Central memory CD8-positive, alpha-beta T cell (primary cell): ENCODE results near the gene TREX2.

Experiments
- ATAC-seq: fragments of 150-1000 bp; cut with Tn5 transposase; replicated peaks from 2 replicates; pipeline ENCODE4 v1.10.0; 2022; ENCODE audit warnings: mild to moderate bottlenecking, moderate FRiP score, moderate number of reproducible peaks; ENCODE audit not compliant: poor library complexity, severe bottlenecking; ENCODE audit errors: extremely low read depth
- DNase-seq, 2 donors: peaks; one replicate each; pipeline ENCODE4 v3.0.0; 2021; ENCODE audit warnings: low spot score in 2 of 2
- H3K27ac Mint-ChIP-seq: one replicate; pipeline ENCODE4 v1.8.0; 2022; ENCODE audit warnings: low read depth, mild to moderate bottlenecking, moderate library complexity, mixed read lengths
- H3K27me3 Mint-ChIP-seq: one replicate; pipeline ENCODE4 v1.8.0; 2022; ENCODE audit warnings: mixed read lengths
- H3K36me3 Mint-ChIP-seq: one replicate; pipeline ENCODE4 v1.8.0; 2022; ENCODE audit warnings: mild to moderate bottlenecking, moderate library complexity, mixed read lengths; ENCODE audit not compliant: insufficient read depth
- H3K4me1 Mint-ChIP-seq: one replicate; pipeline ENCODE4 v1.8.0; 2022; ENCODE audit warnings: mixed read lengths
- H3K4me3 Mint-ChIP-seq: one replicate; pipeline ENCODE4 v1.8.0; 2022; ENCODE audit warnings: mild to moderate bottlenecking, moderate library complexity, mixed read lengths
- H3K9me3 Mint-ChIP-seq: one replicate; pipeline ENCODE4 v1.8.0; 2022; ENCODE audit warnings: mixed read lengths

The TREX2 gene

GRCh38 chrX:153457827-153458466, 12.1 kb upstream of the TREX2 start:
- DNase-seq (no peak), ATAC-seq (no peak)
- no peaks in the 10 kb centered on the region for H3K9me3 Mint-ChIP-seq
- peaks cover 21% of the 10 kb centered on the region for H3K36me3 Mint-ChIP-seq
- H3K27me3 Mint-ChIP-seq: no peaks in the 10 kb centered on the region
- H3K4me3 Mint-ChIP-seq: no peak overlapping the region
- no peak overlapping the region for H3K27ac Mint-ChIP-seq
- H3K4me1 Mint-ChIP-seq: no peaks in the 10 kb centered on the region

DNA sequence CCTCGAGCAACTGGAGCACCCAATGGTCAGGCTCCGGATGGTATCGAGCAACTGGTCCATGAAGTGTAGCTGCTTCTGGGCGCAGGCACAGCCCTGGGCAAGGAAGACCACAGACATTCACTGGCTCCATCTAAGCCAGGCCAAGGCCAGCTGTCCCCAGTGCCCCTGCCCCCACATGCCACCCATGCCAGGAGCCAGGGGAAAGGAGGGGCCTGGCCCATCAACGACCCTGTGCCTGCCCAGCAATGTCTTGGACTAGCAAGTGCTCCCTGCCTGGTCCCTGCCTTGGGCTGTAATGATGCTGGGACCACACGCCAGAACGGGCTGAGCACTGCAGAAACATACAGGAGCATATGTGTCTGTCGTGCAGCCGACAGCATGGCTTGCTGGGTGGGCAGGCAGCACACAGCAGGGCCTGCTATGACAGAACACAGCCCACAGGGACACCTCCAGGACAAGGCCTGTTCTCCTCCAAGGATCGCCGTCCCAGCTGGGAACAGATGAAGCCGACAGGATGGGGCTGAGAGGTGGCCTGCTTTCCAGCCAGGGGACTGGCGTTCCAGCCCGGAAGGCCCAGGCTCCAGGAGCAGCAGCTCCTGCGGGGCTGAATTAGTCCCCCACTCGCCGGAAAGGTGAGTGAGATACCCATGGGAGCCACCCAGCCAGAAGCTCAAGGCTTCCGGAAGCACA, 11.4 kb upstream of the TREX2 start:
- H3K4me1 Mint-ChIP-seq: no peaks in the 10 kb centered on the region
- no peak overlapping the region for H3K27ac Mint-ChIP-seq
- H3K4me3 Mint-ChIP-seq: no peak overlapping the region
- DNase-seq (no peak), ATAC-seq (no peak)
- H3K9me3 Mint-ChIP-seq: no peaks in the 10 kb centered on the region
- peaks cover 21% of the 10 kb centered on the region for H3K36me3 Mint-ChIP-seq
- H3K27me3 Mint-ChIP-seq: no peaks in the 10 kb centered on the region

GRCh38 chrX:153456704-153457103, 10.8 kb upstream of the TREX2 start:
- no peaks in the 10 kb centered on the region for H3K27me3 Mint-ChIP-seq
- H3K36me3 Mint-ChIP-seq: peaks cover 22% of the 10 kb centered on the region

GRCh38 chrX:153456161-153456560, 10.3 kb upstream of the TREX2 start:
- ATAC-seq (no peak), DNase-seq (no peak)
- no peaks in the 10 kb centered on the region for H3K4me1 Mint-ChIP-seq
- no peaks in the 10 kb centered on the region for H3K9me3 Mint-ChIP-seq
- H3K27ac Mint-ChIP-seq: no peak overlapping the region
- peaks cover 20% of the 10 kb centered on the region for H3K36me3 Mint-ChIP-seq
- no peaks in the 10 kb centered on the region for H3K27me3 Mint-ChIP-seq
- no peak overlapping the region for H3K4me3 Mint-ChIP-seq

More at GRCh38 chrX:153456704-153457103, 10.8 kb upstream of the TREX2 start:
- Mint-ChIP-seq H3K9me3 (no peaks in the 10 kb centered on the region), H3K4me3 (no peak overlapping the region), H3K27ac (no peak overlapping the region), H3K4me1 (no peaks in the 10 kb centered on the region)
- ATAC-seq (no peak), DNase-seq (no peak)

DNA sequence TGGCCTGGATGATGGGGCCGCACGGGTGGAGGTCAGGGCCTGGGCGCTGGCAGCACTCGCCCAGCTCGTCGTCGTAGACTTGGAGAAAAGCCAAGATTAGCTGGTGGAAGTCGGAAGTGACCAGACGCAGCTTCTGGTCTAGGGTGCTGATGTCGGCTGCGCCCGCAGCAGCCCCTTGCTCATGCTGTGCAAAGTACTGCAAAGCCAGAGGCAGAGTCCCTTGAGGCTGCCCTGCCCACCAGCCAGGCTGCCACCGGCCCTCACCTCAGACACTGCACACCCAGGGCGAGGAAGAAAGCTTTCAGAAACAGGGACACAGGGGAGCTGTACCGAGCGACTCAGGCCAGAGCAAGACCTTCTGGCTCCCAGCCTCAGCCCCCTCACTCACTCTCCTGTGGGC, 9.7 kb upstream of the TREX2 start:
- DNase-seq: no peak
- H3K9me3 Mint-ChIP-seq: no peaks in the 10 kb centered on the region
- no peak overlapping the region for H3K27ac Mint-ChIP-seq
- no peaks in the 10 kb centered on the region for H3K4me1 Mint-ChIP-seq
- no peaks in the 10 kb centered on the region for H3K27me3 Mint-ChIP-seq
- no peak for ATAC-seq
- H3K4me3 Mint-ChIP-seq: no peak overlapping the region
- peaks cover 16% of the 10 kb centered on the region for H3K36me3 Mint-ChIP-seq

GRCh38 chrX:153454901-153455550, 9.2 kb upstream of the TREX2 start:
- Mint-ChIP-seq H3K4me1 (no peaks in the 10 kb centered on the region), H3K27ac (no peak overlapping the region), H3K36me3 (peaks cover 16% of the 10 kb centered on the region), H3K4me3 (no peak overlapping the region), H3K9me3 (no peaks in the 10 kb centered on the region), H3K27me3 (no peaks in the 10 kb centered on the region)
- ATAC-seq (no peak), DNase-seq (no peak)

- peaks cover 6% of the 10 kb centered on the region for H3K36me3 Mint-ChIP-seq
- H3K27ac Mint-ChIP-seq: no peak overlapping the region
Observed at GRCh38 chrX:153450949-153451277, 5.1 kb upstream of the TREX2 start.

DNA sequence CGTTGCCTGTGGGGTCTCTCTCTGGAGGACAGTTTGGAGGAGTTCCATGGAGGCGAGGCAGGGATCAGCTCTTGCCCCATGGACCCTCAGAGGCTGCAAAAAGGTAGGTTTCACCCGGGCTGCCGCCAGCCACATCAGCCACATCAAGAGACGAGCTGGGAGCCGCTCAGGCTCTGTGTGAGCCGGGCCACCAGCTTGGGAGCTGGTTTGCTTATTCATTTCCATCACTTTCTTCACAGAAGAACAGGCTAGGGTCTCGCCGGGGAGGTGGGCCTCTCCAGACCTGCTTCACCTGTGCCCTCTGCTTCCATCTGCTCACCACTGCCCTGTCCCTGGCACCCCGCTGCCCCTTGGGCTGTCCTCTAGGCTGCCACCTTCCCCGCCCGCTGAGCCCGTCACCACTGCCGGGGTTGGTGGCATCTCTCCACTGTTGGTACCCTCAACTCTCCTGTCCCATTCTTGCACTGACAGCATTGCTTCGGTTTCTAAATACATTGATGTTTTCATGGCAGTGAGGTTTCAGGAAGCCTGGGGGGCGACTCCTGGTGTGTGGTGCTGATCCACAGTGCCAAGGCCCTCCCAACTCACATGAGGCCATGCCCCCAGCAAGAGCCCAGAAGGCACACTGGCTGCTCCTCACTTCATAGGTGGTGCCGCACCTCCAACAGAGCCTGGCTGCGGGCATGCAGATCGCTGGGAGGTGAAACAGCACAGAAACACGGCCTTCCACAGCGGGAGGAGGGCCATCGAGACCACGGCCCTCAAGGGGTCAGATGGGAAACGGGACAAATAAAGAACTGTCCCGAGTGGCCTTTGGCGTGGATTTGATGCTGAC, 4.5 kb upstream of the TREX2 start:
- Mint-ChIP-seq H3K4me3 (no peak overlapping the region), H3K27ac (no peak overlapping the region), H3K36me3 (peaks cover 6% of the 10 kb centered on the region), H3K27me3 (no peaks in the 10 kb centered on the region), H3K9me3 (no peaks in the 10 kb centered on the region), H3K4me1 (no peaks in the 10 kb centered on the region)
- no peak for DNase-seq
- no peak for ATAC-seq

More at GRCh38 chrX:153450949-153451277, 5.1 kb upstream of the TREX2 start:
- no peaks in the 10 kb centered on the region for H3K9me3 Mint-ChIP-seq
- H3K4me1 Mint-ChIP-seq: no peaks in the 10 kb centered on the region
- no peaks in the 10 kb centered on the region for H3K27me3 Mint-ChIP-seq
- DNase-seq (no peak), ATAC-seq (no peak)
- no peak overlapping the region for H3K4me3 Mint-ChIP-seq

DNA sequence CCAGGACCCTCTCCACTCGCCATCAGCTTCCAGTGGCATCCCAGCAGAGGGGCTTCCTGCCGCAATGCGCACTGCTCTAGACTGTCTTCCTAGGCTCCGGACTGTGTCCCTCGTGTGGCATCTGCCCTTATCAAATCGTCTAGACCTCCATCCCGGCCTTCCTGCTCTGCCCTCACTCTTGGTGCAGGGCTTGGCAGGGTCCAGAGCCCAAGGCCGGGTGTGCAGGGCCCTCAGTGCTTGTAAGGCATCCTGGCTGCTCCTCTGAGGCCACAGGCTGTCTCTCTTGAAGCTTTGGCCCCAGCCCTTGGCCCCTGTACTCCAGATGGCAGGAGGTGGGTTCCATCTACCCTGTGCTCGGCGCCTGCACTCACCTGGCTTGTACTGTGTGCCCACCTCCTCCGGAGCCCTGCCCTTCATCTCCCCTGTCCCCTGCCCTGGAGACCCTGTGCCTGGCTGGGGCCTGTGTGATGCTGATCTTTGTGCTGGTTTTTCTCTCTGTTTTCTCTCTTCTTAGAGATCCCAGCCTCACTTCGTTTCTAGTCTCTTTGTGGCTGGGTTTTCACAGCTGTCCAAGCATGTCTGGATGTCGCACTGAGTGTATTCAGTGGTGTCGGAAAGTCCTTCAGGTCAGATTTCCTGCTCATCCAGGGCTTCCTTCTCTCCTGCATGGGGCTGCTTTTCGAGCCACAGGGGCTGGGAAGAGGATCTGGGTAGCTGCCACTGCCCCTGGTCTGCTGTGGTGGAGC, 3.7 kb upstream of the TREX2 start:
- no peak overlapping the region for H3K27ac Mint-ChIP-seq
- DNase-seq (no peak), ATAC-seq (no peak)
- H3K36me3 Mint-ChIP-seq: peaks cover 6% of the 10 kb centered on the region
- H3K9me3 Mint-ChIP-seq: no peaks in the 10 kb centered on the region
- H3K4me1 Mint-ChIP-seq: no peaks in the 10 kb centered on the region
- H3K4me3 Mint-ChIP-seq: no peak overlapping the region
- no peaks in the 10 kb centered on the region for H3K27me3 Mint-ChIP-seq

DNA sequence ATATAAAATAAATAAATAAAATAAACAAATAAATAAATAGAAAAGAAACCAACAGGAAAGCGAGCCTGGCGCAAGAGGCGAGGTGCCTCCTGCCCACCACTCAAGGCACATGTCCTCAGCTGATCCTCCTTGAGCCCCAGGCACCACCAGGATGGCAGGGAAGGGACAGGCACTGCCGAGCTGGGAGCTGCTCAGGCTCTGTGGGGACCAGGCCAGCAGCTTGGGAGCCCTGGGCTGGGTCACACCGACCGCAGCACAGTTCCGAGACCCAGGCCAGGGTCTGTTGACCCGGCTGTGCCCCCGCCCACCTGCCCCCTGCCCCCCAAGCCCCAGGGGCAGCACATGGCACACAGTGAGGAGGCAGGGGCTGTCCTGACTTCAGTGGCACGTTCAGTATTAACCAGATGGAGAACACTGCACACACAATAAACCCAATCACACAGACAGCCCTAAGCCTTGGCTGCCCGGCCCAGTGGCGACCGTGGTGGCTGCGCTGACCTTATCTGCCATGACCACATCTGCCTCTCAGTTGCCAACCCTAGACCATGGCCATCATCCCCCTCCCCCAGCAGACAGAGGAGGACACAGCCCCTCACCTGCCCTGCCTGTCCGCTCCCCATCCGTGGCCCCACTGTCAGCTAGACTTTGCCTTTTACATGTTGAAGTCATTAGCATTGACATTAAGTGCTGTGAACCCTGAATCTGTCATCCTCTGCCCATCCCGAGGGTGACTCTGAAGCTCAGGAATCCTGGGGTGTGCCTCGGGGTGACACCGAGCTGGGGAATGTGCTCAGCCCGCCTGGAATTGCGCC, 2.9 kb upstream of the TREX2 start:
- DNase-seq (no peak), ATAC-seq (no peak)
- peaks cover 6% of the 10 kb centered on the region for H3K36me3 Mint-ChIP-seq
- H3K4me3 Mint-ChIP-seq: no peak overlapping the region
- H3K27me3 Mint-ChIP-seq: no peaks in the 10 kb centered on the region
- no peaks in the 10 kb centered on the region for H3K9me3 Mint-ChIP-seq
- no peaks in the 10 kb centered on the region for H3K4me1 Mint-ChIP-seq
- H3K27ac Mint-ChIP-seq: no peak overlapping the region

- ATAC-seq (no peak), DNase-seq (no peak)
- Mint-ChIP-seq H3K36me3 (peaks cover 2% of the 10 kb centered on the region), H3K27ac (no peak overlapping the region), H3K9me3 (no peaks in the 10 kb centered on the region), H3K4me1 (no peaks in the 10 kb centered on the region), H3K27me3 (no peaks in the 10 kb centered on the region), H3K4me3 (no peak overlapping the region)
Observed at GRCh38 chrX:153447581-153447960, 1.7 kb upstream of the TREX2 start.
